Mucosa of stomach (tissue), 1 donor: Measurements from ENCODE around the gene NLGN1.

Source experiments
- H3K27me3 ChIP-seq: one replicate; pipeline ENCODE4 v1.7.0; 2013; ENCODE audit warnings: mild to moderate bottlenecking, low read length; ENCODE audit not compliant: control insufficient read depth, insufficient read depth
- H3K36me3 ChIP-seq: one replicate; pipeline ENCODE4 v1.7.0; 2013; ENCODE audit warnings: low read length; ENCODE audit not compliant: control insufficient read depth, insufficient read depth
- H3K4me1 ChIP-seq: one replicate; pipeline ENCODE4 v1.7.0; 2013; ENCODE audit warnings: mild to moderate bottlenecking, low read length; ENCODE audit not compliant: control insufficient read depth, insufficient read depth
- H3K4me3 ChIP-seq: one replicate; pipeline ENCODE4 v1.7.0; 2013; ENCODE audit warnings: low read length
- H3K9ac ChIP-seq: one replicate; pipeline ENCODE4 v1.7.0; 2013; ENCODE audit warnings: mild to moderate bottlenecking, low read length, moderate library complexity
- H3K9me3 ChIP-seq: one replicate; pipeline ENCODE4 v1.7.0; 2013; ENCODE audit warnings: mild to moderate bottlenecking, low read length, moderate library complexity; ENCODE audit not compliant: control insufficient read depth
- donor health status: Pancreatic carcinoma.

The NLGN1 gene

GRCh38 chr3:173753593-173753992 is 356.0 kb downstream of the NLGN1 start:
- Histone ChIP-seq H3K9me3 (no peaks in the 10 kb centered on the region), H3K4me3 (no peak overlapping the region), H3K27me3 (no peaks in the 10 kb centered on the region), H3K36me3 (no peaks in the 10 kb centered on the region), H3K4me1 (no peaks in the 10 kb centered on the region), H3K9ac (no peak overlapping the region)

DNA sequence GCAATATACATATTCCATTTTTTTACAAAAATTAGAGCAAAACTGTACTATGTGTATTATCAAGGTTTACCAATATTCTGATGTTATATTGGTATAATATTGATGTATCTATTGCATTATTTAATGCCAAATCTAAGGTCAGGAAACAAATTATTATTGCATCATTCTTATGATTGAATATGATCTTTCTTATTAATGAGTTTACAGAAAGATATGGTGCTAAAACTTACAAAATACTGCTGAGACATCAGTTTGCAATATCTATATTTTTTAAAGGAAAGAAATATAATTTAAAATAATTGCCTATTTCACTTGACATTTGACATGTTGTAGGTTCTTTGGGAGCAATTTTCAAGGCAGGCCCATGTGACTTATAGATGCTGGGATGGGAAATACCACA is 357.6 kb downstream of the NLGN1 start:
- no peaks in the 10 kb centered on the region for H3K36me3 ChIP-seq
- H3K9ac ChIP-seq = no peak overlapping the region
- no peaks in the 10 kb centered on the region for H3K27me3 ChIP-seq
- H3K9me3 ChIP-seq = no peaks in the 10 kb centered on the region
- no peaks in the 10 kb centered on the region for H3K4me1 ChIP-seq
- no peak overlapping the region for H3K4me3 ChIP-seq

DNA sequence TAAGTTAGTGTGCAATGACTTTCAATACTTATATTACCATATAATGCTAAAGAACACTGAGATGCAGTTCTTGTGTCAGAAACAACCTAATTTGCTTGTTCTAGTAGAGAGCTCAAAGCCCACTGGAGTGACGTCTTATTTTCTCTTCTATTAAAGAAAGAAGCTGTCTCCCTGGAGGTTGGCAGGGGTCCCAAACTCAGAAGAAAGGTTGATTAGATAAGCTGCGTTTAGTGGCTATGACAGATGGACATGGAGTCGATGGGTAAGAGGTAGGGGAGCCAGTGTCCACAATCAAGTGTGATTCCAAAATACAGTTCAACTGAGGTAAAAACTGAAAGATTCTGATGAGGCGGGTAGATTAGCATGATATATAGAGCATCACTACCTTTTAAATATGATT is 363.6 kb downstream of the NLGN1 start:
- H3K27me3 ChIP-seq = no peaks in the 10 kb centered on the region
- H3K9me3 ChIP-seq = no peaks in the 10 kb centered on the region
- no peak overlapping the region for H3K4me3 ChIP-seq
- no peaks in the 10 kb centered on the region for H3K4me1 ChIP-seq
- H3K36me3 ChIP-seq = no peaks in the 10 kb centered on the region
- no peak overlapping the region for H3K9ac ChIP-seq

- H3K27me3 ChIP-seq = no peaks in the 10 kb centered on the region
- no peaks in the 10 kb centered on the region for H3K36me3 ChIP-seq
- H3K9me3 ChIP-seq = no peaks in the 10 kb centered on the region
- H3K4me1 ChIP-seq = no peaks in the 10 kb centered on the region
- H3K9ac ChIP-seq = no peak overlapping the region
- H3K4me3 ChIP-seq = no peak overlapping the region
These were observed 365.0 kb downstream of the NLGN1 start for GRCh38 chr3:173762501-173762900.

- Histone ChIP-seq H3K4me3 (no peak overlapping the region), H3K4me1 (no peaks in the 10 kb centered on the region), H3K9me3 (no peaks in the 10 kb centered on the region), H3K27me3 (no peaks in the 10 kb centered on the region), H3K36me3 (no peaks in the 10 kb centered on the region), H3K9ac (no peak overlapping the region)
These were observed 372.5 kb downstream of the NLGN1 start for GRCh38 chr3:173770011-173770410.

GRCh38 chr3:173770796-173771573 is 373.4 kb downstream of the NLGN1 start:
- Histone ChIP-seq H3K4me3 (no peak overlapping the region), H3K27me3 (no peaks in the 10 kb centered on the region), H3K9ac (no peak overlapping the region), H3K36me3 (no peaks in the 10 kb centered on the region), H3K9me3 (no peaks in the 10 kb centered on the region), H3K4me1 (no peaks in the 10 kb centered on the region)

GRCh38 chr3:173773800-173774199 is 376.3 kb downstream of the NLGN1 start:
- no peaks in the 10 kb centered on the region for H3K4me1 ChIP-seq
- H3K36me3 ChIP-seq = no peaks in the 10 kb centered on the region
- no peaks in the 10 kb centered on the region for H3K27me3 ChIP-seq
- H3K4me3 ChIP-seq = no peak overlapping the region
- no peak overlapping the region for H3K9ac ChIP-seq
- no peaks in the 10 kb centered on the region for H3K9me3 ChIP-seq

- H3K27me3 ChIP-seq = no peaks in the 10 kb centered on the region
- H3K4me3 ChIP-seq = no peak overlapping the region
- H3K4me1 ChIP-seq = no peaks in the 10 kb centered on the region
- H3K9ac ChIP-seq = no peak overlapping the region
- no peaks in the 10 kb centered on the region for H3K36me3 ChIP-seq
- H3K9me3 ChIP-seq = no peaks in the 10 kb centered on the region
These were observed 376.8 kb downstream of the NLGN1 start for GRCh38 chr3:173774294-173774693.

DNA sequence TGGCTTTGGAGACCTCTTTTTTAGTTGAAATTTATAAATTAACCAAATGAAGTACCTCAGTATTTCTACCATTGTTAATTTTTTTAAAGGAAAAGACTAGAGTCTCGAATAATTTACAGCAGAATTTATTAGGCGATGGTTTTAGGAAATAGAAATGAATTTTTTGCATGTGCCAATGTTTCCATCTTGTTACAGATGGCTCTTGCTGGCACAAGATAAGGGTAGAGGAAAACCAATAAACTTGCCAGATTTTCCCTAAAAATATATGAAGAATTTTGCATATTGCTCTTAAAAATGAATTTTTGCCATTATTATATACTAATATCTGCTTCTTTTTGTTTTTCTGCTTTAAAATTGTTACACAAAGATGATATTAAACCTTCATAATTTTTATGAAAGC is 380.7 kb downstream of the NLGN1 start:
- Histone ChIP-seq H3K9me3 (no peaks in the 10 kb centered on the region), H3K9ac (no peak overlapping the region), H3K4me1 (no peaks in the 10 kb centered on the region), H3K27me3 (no peaks in the 10 kb centered on the region), H3K4me3 (no peak overlapping the region), H3K36me3 (no peaks in the 10 kb centered on the region)

DNA sequence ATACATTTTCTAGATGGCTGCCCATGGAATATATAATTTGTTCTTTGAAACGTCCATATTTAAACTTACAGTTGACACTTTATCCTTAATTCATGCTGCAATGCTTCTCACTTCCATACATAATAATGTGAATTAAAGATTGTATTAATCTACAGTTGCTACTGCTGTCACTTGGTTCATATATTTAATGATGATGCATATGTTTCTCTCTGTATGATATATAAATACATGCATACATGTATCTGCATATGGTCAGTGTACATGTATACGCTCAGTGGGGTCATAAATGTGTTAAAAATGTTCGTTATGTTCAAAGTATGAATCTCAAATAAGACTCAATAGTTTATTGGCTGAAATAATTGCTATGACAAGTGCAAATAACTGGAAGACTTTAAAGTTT is 382.5 kb downstream of the NLGN1 start:
- no peak overlapping the region for H3K9ac ChIP-seq
- H3K4me1 ChIP-seq = no peaks in the 10 kb centered on the region
- H3K27me3 ChIP-seq = no peaks in the 10 kb centered on the region
- H3K36me3 ChIP-seq = no peaks in the 10 kb centered on the region
- no peaks in the 10 kb centered on the region for H3K9me3 ChIP-seq
- H3K4me3 ChIP-seq = no peak overlapping the region

DNA sequence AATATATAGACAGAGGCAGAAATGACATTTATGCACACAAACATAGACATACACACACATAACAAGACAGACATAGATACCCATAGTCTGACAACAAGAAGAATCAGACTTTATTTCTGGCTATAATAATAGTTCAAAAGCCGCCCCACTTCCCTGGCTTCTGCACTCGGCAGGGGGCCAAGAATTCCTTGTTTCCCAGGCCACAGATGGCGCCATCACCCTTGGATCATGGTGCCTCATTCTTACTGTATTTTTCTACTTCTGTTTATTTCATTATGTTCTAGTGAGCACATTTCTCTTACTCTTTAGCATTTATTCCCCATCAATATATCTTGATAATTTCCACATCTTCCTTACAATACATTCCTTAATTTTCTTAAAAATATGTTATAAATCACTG is 387.5 kb downstream of the NLGN1 start:
- Histone ChIP-seq H3K27me3 (no peaks in the 10 kb centered on the region), H3K4me3 (no peak overlapping the region), H3K36me3 (no peaks in the 10 kb centered on the region), H3K9me3 (no peaks in the 10 kb centered on the region), H3K4me1 (no peaks in the 10 kb centered on the region), H3K9ac (no peak overlapping the region)

- no peaks in the 10 kb centered on the region for H3K9me3 ChIP-seq
- no peaks in the 10 kb centered on the region for H3K27me3 ChIP-seq
- no peaks in the 10 kb centered on the region for H3K4me1 ChIP-seq
- H3K4me3 ChIP-seq = no peak overlapping the region
- no peak overlapping the region for H3K9ac ChIP-seq
- no peaks in the 10 kb centered on the region for H3K36me3 ChIP-seq
These were observed 392.1 kb downstream of the NLGN1 start for GRCh38 chr3:173789530-173790162.
